Transverse colon (tissue), 4 donors: ENCODE data around the gene UTF1. TPM values are rescaled to one million over a fixed set of nuclear protein-coding genes. Genes with fewer than 3 reads are reported as not detected.

Experiments used
- DNase-seq: peaks from one replicate; pipeline ENCODE4 v3.0.0-alpha.2; 2019
- H3K27ac ChIP-seq, 4 donors: fragments of 200-600 bp; sonication (generic); 2 replicates each; pipeline ENCODE4 v1.5.1; 2016 to 2018; ENCODE audit warnings: inconsistent platforms in 4 of 4
- H3K27me3 ChIP-seq: fragments of 200-600 bp; sonication (generic); 2 replicates; pipeline ENCODE4 v1.5.1; 2017; ENCODE audit warnings: inconsistent platforms
- H3K36me3 ChIP-seq, 4 donors: fragments of 200-600 bp; sonication (generic); 2 replicates each; pipeline ENCODE4 v1.5.1; 2017 to 2019; ENCODE audit warnings: inconsistent platforms in 4 of 4
- H3K4me1 ChIP-seq, 4 donors: fragments of 200-600 bp; sonication (generic); 2 replicates each; pipeline ENCODE4 v1.5.1; 2017 to 2020; ENCODE audit warnings: inconsistent platforms in 4 of 4
- H3K4me3 ChIP-seq, 4 donors: fragments of 200-600 bp; sonication (generic); 1 replicate in 1 of 4; 2 replicates in 3 of 4; pipeline versions ENCODE4 v1.5.1 to v1.6.1; 2017 to 2019; ENCODE audit warnings: inconsistent platforms in 4 of 4
- H3K9me3 ChIP-seq, 2 donors: fragments of 200-600 bp; sonication (generic); 2 replicates each; pipeline ENCODE4 v1.5.1; 2017 to 2019; ENCODE audit warnings: inconsistent platforms in 2 of 2
- EP300 ChIP-seq: sonication (generic); formaldehyde crosslinking; IDR thresholded peaks from one replicate; pipeline ENCODE4 v1.6.1; 2017; ENCODE audit warnings: antibody characterized with exemption, low read depth
- POLR2A ChIP-seq: fragments of 450-650 bp; IDR thresholded peaks from one replicate; pipeline ENCODE4 v1.6.1; 2016; ENCODE audit warnings: antibody characterized with exemption, mild to moderate bottlenecking, moderate library complexity
- POLR2AphosphoS5 ChIP-seq, 3 donors: sonication (generic); formaldehyde crosslinking; IDR thresholded peaks; one replicate each; pipeline ENCODE4 v1.6.1; 2016; ENCODE audit warnings: antibody characterized with exemption in 3 of 3
- WGBS, 2 donors: methylation state at CpG; one replicate each; pipeline ENCODE4 v1.1.5; 2018; ENCODE audit warnings: low coverage in 1 of 2; 5-methylcytosine and 5-hydroxymethylcytosine counted together
- in situ Hi-C, 4 donors: fragments of 200-750 bp; cut with MboI; loops; one replicate each; pipeline versions ENCODE4 v1.15.0 to v1.15.1; 2017; ENCODE audit warnings: low sequenced_read_pairs in 3 of 4, low pct_ligation_motif_present in 1 of 4, low pct_unique_long_range_greater_than_20kb in 1 of 4
- intact Hi-C: fragments of 100-400 bp; cut with DNase I; formaldehyde crosslinking; loops from one replicate; pipeline ENCODE4 v1.15.1; 2023; ENCODE audit warnings: low total_unique reads
- total RNA-seq, 4 donors: library from RNA; depleted of rRNA; stranded (reverse); fragments of >200 nt; gene quantifications; one replicate each; pipeline ENCODE4 v1.1.0, GENCODE V29; 2016
- TF ChIP-seq, protein P1 (sequence below), 5 experiments: fragments of 200-600 bp in 3 of 5; fragments of 450-650 bp in 2 of 5; sonication (generic) in 3 of 5; IDR thresholded peaks; 1 replicate in 2 of 5; 2 replicates in 3 of 5; pipeline ENCODE4 v1.5.1; 2016 to 2017; ENCODE audit warnings: antibody characterized with exemption in 5 of 5, inconsistent platforms in 3 of 5, mild to moderate bottlenecking in 2 of 5, moderate library complexity in 1 of 5

The UTF1 gene
- total RNA-seq, 4 donors from 2014 or later, result not detected

DNA sequence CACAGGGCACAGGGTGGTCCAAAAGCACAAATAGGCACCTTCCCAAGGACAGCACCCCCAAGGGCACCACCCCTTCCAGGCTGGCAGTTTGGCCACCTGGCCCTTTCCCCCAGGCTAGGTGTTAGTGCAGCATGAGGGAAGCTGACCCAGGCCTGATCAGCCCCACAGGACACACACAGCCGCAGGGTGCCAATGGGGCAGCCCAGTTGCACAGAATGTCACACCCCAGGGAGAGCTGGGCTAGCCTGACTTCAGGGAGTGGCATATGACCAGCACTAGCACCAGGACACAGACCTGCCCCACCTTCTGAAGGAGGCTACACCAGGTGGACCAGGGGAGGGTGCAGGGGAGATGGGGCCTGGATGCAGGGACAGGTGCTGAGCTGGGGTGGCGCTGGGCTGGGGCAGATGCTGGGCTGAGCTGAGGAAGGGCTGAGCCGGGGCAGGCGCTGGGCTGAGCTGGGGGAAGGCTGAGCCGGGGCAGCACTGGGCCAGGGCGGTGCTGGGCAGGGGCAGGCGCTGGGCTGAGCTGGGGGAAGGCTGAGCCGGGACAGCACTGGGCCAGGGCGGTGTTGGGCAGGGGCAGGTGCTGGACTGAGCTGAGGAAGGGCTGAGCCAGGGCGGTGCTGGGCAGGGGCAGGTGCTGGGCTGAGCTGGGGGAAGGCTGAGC, 50.5 kb downstream of the UTF1 start:
- in situ Hi-C loops, result no loop called here
- Histone ChIP-seq H3K36me3 (peaks cover 0 to 45% (median 23%) of the 10 kb centered on the region in 4 donors), H3K4me1 (peaks cover 0 to 21% (median 15%) of the 10 kb centered on the region in 4 donors), H3K9me3 (no peaks in the 10 kb centered on the region), H3K27ac (no peak overlapping the region), H3K4me3 (no peak overlapping the region), H3K27me3 (peaks cover 20% of the 10 kb centered on the region)
- WGBS, 2 donors, result 84 to 92% methylated on average over 6 to 10 of the region's 10 CpGs
- intact Hi-C loops, result no loop called here
- TF ChIP-seq POLR2AphosphoS5 (IDR thresholded peaks at IDR 0.05) (no peak), POLR2A (no peak), EP300 (no peak)
- TF ChIP-seq, protein P1, sequence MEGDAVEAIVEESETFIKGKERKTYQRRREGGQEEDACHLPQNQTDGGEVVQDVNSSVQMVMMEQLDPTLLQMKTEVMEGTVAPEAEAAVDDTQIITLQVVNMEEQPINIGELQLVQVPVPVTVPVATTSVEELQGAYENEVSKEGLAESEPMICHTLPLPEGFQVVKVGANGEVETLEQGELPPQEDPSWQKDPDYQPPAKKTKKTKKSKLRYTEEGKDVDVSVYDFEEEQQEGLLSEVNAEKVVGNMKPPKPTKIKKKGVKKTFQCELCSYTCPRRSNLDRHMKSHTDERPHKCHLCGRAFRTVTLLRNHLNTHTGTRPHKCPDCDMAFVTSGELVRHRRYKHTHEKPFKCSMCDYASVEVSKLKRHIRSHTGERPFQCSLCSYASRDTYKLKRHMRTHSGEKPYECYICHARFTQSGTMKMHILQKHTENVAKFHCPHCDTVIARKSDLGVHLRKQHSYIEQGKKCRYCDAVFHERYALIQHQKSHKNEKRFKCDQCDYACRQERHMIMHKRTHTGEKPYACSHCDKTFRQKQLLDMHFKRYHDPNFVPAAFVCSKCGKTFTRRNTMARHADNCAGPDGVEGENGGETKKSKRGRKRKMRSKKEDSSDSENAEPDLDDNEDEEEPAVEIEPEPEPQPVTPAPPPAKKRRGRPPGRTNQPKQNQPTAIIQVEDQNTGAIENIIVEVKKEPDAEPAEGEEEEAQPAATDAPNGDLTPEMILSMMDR (IDR thresholded peaks at IDR 0.05), result no peak
- DNase-seq, result no peak

DNA sequence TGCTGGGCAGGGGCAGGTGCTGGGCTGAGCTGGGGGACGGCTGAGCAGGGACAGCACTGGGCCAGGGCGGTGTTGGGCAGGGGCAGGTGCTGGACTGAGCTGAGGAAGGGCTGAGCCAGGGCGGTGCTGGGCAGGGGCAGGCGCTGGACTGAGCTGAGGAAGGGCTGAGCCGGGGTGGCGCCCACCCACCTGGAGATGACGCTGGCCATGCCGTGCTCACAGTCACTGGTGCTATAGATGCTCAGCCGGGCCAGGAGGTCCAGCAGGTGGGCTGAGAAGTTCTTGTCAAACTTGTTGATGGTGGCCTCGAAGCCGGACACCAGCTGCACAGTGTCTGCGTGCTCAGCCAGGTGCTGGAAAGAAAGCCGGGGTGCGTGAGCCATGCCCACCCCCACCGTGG, 51.1 kb downstream of the UTF1 start:
- H3K36me3 ChIP-seq, result peaks cover 0 to 49% (median 24%) of the 10 kb centered on the region in 4 donors
- peaks cover 0 to 19% (median 15%) of the 10 kb centered on the region in 4 donors for H3K4me1 ChIP-seq
- WGBS, 2 donors, result 81 to 92% methylated on average over 3 to 13 of the region's 15 CpGs
- TF ChIP-seq POLR2A (no peak), POLR2AphosphoS5 (IDR thresholded peaks at IDR 0.05) (no peak), EP300 (no peak)
- TF ChIP-seq, protein P1 (IDR thresholded peaks at IDR 0.05), result no peak
- in situ Hi-C loops, result no loop called here
- intact Hi-C loops, result no loop called here
- H3K27me3 ChIP-seq, result peaks cover 14% of the 10 kb centered on the region
- no peak overlapping the region for H3K27ac ChIP-seq
- no peaks in the 10 kb centered on the region for H3K9me3 ChIP-seq
- H3K4me3 ChIP-seq, result no peak overlapping the region
- no peak for DNase-seq

Other genes with a start within 250 kb of the UTF1 start
- gene ADGRA1, start 142.3 kb upstream of the UTF1 start, total RNA-seq, result under 1 TPM in 1 of 4 donors, not detected in 3; 0.16 TPM
- gene KNDC1, start 70.0 kb upstream of the UTF1 start, total RNA-seq, result 1 to 10 TPM in 1 of 4 donors, under 1 TPM in 1, not detected in 2; 0.14 to 1.2 TPM
- gene VENTX, start 7.6 kb downstream of the UTF1 start, total RNA-seq, result under 1 TPM in 2 of 4 donors, not detected in 2; 0.27 to 0.48 TPM
- 10 to 100 TPM in 2 of 4 donors, 1 to 10 TPM in 2; 2.3 to 21.3 (median 13.7) TPM for gene ADAM8, start 46.7 kb downstream of the UTF1 start, total RNA-seq
- 10 to 100 TPM; 37.5 to 68.3 (median 47.6) TPM for gene TUBGCP2, start 78.7 kb downstream of the UTF1 start, total RNA-seq
- 100 to 1,000 TPM in 1 of 4 donors, 10 to 100 TPM in 3; 21.8 to 104 (median 27.2) TPM for gene ZNF511, start 78.7 kb downstream of the UTF1 start, total RNA-seq
- gene CALY, start 106.7 kb downstream of the UTF1 start, total RNA-seq, result 1 to 10 TPM in 1 of 4 donors, under 1 TPM in 1, not detected in 2; 0.82 to 1.3 TPM
- 100 to 1,000 TPM in 3 of 4 donors, 1 to 10 TPM in 1; 3.8 to 990 (median 495) TPM for gene PRAP1, start 117.2 kb downstream of the UTF1 start, total RNA-seq
- gene FUOM, start 127.8 kb downstream of the UTF1 start, total RNA-seq, result 10 to 100 TPM in 3 of 4 donors, 1 to 10 TPM in 1; 1.2 to 43.3 (median 28.8) TPM
- gene ECHS1, start 143.1 kb downstream of the UTF1 start, total RNA-seq, result 100 to 1,000 TPM in 3 of 4 donors, 10 to 100 TPM in 1; 48.3 to 165 (median 120) TPM
- gene PAOX, start 149.0 kb downstream of the UTF1 start, total RNA-seq, result 10 to 100 TPM; 11.3 to 32.4 (median 17.1) TPM
- gene MTG1, start 163.9 kb downstream of the UTF1 start, total RNA-seq, result 100 to 1,000 TPM in 1 of 4 donors, 10 to 100 TPM in 3; 26.5 to 139 (median 47.0) TPM
- gene SPRN, start 194.4 kb downstream of the UTF1 start, total RNA-seq, result not detected
- 1 to 10 TPM; 1.6 to 6.5 (median 3.1) TPM for gene SCART1, start 223.7 kb downstream of the UTF1 start, total RNA-seq